ENCODE measurements around the gene NELL2.
"Not testable (repeated sequence)": the region's sequence is repeated elsewhere in the genome, so short reads cannot be mapped to it uniquely, and the experiment has no call there.

The NELL2 gene

DNA sequence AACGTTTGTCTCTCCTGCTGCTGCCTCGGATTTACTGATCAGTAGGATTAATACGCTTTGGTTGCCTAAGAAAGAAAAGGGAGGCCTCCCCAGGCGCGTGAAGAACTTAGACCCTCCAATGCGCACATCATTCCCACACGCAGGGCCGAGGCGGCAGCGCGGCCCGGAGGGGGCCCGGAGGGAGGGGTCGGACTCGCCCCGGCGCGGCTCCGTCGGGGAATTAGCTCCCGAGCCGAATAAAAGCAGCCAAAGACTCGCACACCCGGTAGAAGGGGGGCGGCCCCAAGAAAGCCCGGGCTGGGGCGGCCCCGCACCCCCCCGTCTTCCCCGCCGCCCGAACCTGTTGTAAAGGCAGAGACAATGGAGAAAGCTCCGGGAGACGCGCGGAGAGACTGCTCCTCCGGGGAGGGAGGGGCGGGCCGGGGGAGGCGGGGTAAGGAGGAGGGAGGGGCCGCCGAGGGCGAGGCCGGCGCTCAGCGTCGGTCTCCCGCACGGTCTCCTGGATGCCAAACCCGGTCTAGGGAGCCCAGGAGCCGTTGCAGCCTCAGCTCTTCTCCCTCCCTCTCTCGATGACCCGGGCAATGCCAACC is at the start of gene NELL2:
NELL2 (minus strand) TSS at position 362 of the 590 bp plus-strand sequence. CDS start 446 bp downstream, outside the sequence.
- FAIRE-seq, result no peak

DNA sequence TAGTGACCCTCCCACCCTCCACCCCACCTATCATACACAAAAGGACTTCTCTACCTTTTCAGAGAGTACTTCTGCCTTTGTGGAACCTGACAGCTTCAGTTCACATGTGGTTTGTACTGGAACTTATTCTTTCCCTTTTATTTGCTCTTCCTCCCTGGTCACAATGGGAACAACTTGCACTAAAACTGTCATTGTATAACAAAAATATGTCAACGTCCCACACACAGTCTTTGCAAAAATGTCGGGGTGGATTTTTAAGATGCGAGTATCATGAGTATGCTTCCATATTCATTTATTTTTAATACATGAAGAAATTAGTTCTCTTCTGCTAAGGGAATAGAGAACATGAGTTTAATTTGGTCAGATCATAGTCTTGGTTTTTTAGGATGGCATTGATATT is 45.6 kb upstream of the NELL2 start:
- FAIRE-seq, result no peak

DNA sequence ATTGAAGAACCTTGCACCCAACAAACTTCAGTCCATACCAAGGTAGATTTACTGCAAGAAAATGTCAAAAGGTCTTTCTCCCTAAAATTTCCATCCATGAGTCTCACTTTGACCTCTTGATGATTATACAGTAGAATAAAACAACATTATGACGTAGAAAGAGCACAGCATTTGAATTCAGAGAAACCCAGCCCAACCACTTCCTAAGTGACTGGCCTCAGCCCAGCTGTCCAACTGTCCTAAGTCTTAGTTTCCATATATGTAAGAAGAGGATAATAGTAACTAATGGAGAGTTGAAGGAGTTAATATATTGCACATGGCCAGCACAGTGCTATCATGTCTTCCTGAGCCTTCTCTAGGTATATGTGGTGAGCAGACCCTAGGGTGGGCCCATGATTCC is 41.0 kb upstream of the NELL2 start:
- FAIRE-seq, result no peak

DNA sequence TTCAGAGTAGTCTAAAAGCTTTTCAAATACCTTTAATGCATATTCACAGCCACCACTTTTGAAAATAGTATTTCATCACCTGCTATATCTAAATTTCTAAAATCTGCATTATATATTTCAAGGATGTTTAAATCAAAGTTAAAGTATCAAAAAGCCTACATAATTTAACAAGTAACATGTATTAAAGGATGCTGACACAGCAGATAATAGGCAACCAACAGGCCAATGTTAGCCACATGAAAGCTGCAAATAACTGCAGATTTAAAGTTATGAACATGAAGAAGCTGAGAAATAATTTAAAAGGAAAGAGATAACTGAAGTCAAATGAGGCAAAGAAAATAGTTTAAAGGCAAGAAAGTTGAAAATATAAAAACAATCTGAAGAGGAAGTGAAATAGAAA is 39.8 kb upstream of the NELL2 start:
- no peak for FAIRE-seq

DNA sequence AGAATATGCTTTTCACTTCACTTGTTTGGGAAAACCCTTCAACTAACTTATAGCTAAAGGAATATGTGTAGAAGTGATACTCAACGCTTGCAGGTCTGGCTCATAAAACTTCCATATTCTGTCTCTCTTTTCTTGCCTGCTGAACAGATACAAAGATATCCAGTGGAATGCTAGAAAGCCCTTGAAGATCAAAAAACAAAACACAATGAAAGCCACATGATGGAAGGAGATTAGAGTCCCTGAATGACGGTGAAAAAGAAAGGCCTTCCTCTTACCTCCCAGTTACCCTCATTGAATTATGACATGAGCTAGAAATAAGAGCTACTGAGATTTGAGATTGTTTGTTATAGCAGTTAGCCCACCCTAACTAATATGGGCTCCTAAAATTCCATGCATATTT is 28.2 kb upstream of the NELL2 start:
- FAIRE-seq, result no peak

DNA sequence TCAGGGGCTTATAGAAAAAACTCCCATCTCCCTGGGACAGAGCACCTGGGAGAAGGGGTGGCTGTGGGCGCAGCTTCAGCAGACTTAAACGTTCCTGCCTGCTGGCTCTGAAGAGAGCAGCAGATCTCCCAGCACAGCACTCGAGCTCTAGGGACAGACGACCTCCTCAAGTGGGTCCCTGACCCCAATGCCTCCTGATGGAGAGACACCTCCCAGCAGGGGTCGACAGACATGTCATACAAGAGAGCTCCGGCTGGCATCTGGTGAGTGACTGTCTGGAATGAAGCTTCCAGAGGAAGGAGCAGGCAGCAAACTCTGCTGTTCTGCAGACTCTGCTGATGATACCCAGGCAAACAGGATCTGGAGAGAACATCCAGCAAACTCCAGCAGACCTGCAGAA is 22.0 kb upstream of the NELL2 start:
- not testable (repeated sequence) for FAIRE-seq

DNA sequence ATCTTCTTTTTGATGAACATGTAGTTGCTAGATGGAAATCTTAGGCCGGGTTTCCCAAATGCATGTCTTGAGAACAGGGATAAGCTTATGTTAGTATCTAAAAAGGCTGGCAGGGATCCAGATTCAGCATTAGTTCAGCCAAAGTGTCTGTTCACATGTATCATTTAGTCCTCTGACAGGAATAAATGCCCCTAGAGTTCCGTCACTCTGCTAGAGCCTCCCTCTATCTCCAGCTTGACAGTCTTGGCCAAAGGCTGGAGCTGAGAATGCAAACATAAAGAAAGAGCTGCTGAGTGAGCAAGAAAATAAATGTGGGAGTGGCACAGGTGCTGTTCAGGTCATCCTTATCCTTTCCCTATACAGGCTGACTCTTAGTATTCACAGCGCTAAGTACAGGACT is 13.8 kb upstream of the NELL2 start:
- no peak for FAIRE-seq

DNA sequence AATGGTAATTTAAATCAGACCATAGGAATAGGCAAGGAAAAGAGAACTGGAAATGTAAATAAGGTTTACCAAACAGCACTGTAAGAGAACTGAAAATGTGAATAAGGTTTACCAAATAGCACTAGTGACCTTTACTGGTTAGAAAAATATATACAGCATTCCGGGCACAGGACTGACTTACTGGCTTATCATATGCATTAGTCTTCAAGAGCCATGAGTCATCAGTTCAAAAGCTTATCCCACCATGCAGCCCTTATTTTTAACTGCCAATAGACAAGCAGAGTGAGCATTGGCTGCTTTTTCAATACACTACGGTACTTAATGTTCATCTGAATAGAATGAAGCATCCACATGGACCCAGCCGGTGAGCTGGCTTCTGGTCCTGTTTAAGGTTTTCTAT is 13.0 kb upstream of the NELL2 start:
- no peak for FAIRE-seq

DNA sequence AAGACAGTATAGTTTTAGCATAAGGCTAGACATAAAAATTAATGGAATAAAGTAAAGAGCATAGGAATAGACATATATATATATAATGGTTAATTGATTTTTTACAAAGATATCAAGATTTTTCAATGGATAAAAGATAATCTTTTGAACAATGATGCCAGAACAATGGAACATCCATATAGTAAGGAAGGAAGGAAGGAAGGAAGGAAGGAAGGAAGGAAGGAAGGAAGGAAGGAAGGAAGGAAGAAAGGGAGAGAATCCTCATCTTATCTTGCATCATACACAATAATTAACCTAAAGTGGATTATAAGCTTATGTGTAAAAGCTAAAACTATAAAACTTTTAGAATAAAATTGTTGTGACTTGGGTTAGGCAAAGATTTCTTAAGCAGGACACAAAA is 9.8 kb upstream of the NELL2 start:
- FAIRE-seq, result no peak

DNA sequence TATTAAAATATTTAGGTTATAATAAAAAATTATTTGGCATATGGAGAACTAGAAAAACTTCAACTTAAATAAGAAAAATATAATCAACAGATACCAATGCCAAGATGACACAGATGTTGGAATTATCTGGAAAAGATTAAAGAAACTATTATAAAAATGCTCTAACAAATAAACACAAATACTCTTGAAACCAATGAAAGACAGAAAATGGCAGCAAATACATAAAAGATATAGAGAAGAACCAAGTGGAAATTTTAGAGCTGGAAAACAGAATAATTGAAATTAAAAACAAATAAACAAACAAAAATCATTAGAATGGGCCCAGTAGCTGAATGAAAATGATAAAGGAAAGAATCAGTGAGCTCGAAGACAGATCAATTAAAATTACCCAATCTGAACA is 5.1 kb upstream of the NELL2 start:
- FAIRE-seq, result no peak

DNA sequence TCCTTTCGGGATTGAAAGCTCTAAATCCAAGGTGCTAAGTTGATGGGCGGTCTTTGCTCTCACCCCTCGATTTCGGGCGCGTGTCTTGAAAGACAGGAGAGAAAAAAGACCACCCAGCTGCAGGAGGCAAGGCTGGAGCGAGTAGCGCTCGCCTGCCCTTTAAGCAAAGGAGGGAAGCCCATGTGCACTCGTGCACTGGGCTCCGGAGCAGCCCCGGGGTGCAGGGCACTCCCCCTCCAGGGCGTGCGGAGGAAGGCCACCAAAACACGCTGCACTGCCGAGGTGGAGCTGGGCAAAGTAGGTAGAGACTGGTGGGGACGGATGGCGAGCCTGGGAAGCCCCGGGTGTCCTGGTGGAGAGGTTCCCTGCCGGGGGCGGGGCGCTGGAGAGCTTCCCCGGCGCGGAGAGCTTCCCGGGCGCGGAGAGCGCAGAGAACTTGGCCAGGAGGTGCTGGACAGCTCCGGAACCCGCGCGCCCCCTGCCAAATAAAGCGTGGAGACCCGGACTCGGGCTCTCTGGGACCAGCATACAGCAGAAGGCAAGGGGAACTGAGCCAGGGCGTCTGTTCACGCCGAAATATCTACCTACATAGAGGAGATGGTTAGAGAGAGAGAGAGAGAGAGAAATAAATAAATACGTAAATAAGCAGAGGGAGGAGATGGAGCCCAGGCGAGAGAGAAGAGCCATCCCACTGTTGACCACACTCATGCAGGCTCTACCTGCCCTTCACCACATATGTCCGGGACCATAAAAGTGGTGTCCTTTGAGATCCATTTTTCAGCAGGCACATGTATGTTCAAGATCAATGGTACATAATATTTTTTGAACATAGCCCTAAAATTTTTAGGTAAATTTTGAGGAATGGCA is 662 bp upstream of the NELL2 start:
- no peak for FAIRE-seq

DNA sequence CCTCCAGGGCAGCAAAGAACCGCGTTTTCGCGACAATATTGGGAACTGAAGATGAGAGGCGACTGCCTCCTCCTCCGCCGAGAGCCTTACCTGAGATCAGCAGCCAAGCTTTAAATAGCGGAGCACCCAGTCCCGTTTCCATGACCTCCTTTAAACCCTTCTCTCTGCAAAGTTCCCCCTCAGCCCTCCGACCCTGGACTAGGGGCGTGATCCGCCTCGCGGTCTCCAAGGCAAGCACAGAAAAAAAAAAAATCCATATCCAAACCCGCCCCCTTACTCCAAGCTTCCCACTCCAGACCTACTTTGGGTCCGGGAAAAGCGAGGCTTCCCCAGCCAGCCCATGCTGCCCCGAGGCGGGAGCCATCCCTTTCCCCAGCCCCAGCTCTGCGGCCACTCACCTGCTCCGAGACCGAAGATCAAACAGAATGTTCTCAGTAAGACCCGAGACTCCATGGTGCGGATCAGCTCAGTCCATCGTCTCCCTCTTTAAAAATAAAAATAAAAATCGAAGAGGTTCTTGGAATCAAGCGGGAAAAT is 630 bp downstream of the NELL2 start:
- FAIRE-seq, result no peak

DNA sequence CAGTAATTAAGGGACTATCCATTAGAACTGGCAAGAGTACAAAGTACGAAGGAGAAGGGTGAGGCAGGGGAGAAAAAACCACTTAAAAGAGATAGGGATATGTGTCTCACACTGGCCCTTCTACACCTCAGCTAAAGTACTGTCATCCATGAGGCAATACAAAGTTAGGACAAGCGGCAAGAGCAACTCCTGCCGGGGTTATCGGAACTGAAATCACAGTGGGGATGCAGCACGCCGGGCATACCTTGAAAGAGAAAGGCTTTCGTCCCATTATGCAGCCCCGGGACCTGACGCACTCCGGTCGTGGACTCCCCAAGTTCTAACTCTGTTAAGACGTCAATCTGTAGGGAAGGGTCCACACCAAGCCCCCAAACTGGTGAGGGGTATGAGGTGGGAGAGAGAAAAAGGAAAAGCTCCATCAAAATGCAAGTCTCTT is 1.1 kb downstream of the NELL2 start:
- no peak for FAIRE-seq

DNA sequence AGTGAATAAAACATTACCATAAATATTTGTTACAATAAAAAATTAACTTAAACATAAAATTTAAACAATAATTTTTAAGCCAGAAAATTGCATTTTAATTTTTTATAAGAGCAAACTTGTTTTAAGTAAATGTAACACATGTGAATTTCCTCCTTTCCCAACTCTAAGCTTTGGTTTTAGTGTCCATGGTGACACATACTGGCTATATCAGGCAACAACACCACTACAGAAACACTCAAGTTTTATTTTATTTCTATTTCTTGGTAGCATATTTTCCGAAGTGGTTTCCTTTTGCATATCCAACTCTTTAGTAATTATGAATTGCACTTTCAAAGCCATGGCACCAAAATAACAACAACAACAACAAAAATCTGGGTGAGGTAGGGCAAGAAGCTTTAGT is 2.2 kb downstream of the NELL2 start:
- FAIRE-seq, result peak; percentile 36

DNA sequence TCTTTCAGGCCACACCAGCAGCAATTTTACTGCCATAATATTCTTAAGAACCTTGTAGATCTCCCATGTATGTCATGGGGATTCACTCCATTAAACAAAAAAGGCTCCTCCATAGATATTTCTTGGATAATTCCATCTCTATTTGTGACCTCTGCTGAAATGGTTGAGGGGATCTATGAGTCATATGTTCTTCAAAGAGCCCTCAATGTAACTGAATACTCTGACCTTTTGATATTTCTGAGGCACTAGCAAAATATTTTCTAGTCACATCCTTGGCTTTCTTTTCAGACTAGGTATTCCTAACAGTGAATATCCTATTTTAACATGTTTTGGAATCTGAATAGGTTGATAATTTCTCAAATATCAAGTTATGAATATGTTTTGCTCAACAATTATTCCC is 6.6 kb downstream of the NELL2 start:
- no peak for FAIRE-seq

DNA sequence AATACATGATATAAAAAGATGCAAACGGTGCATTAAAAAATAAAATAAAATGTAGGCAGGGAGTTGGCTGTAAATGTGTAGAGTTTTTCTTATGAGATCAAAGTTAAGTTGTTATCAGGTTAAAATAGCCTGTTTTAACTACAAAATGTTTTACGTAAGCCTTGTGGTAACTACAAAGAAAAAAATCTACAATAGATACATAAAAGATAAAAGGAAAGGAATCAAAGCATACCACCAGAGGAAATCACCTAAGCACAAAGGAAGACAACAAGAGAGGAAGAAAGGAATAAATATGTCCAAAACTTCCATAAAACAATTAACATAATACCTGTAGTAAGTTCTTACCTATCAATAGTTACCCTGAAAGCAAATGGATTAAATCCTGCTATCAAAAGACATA is 12.2 kb downstream of the NELL2 start:
- FAIRE-seq, result no peak

DNA sequence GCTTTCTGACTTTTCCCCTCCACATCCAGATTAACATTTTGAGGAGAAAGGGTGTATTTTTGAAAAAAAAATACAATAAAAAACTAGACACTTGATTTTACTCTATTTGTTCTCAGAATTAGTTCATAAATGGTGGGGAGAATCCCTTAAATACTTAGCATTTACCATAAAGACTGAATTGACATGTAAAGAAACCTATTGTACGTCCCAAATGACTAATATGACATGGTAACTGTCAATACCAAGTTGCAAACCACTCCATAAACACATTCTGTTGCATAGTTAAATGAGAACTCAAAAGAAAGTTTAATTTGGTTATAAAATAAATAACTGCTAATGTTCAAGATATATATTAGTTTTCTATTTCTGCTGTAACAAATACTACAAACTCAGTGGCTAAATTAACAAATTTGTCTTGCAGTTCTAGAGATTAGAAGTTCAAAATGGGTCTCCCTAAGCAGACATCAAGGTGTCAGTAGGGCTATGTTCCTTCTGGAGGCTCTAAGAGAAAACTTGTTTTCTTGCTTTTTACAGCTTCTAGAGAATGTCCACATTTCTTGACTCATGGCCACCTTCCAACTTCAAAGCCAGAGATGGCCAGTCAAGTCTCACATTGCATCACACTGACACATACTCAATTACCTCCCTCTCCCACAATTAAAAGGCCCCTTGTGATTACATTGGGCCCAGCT is 16.0 kb downstream of the NELL2 start:
- FAIRE-seq, result no peak

DNA sequence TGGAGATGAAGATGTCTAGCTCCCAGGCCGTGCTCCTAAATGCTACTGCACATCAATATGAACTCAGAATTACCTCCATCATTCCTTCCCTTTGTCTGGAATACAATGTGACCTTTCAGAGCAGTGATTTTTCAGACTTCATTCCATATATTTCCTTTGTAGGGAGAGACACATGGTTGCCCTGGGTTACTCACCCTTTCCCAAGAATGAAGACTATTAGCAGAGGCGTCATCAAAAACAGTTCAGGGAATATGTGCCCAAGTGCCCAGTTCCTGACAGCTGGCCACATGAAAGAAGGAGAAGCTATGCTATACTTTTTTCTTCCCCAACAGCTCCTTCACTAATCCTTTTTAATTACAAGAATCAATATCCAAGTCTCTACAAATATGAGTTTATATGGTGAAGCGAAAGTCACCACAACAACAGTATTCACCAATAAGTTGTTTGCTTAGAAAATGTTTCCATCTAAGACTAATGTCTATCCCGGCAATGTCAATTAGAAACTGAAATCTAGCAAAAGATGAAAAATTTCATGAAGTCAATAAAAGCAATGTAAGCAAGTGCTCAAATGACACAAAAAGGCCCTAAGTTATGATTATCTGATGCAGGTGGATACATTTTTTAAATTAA is 17.8 kb downstream of the NELL2 start:
- no peak for FAIRE-seq

DNA sequence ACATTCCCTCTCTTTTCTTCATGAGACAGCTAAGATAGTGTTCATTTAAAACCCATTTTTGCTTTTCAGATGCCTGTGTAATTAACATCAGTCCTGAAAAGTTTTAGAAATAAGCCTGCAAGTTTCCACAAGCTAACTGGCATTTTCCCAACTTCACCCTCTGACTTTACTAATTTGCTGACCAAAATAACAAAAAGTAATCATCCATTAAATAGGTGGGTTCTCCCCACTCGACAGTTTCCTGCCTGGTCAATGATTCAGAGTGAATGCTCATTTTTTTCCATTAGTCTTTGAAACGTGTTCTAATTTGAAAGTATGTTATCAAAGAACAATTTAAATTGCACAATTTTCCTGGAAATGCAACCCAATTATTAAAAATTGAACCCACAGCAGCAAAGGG is 23.6 kb downstream of the NELL2 start:
- FAIRE-seq, result no peak

DNA sequence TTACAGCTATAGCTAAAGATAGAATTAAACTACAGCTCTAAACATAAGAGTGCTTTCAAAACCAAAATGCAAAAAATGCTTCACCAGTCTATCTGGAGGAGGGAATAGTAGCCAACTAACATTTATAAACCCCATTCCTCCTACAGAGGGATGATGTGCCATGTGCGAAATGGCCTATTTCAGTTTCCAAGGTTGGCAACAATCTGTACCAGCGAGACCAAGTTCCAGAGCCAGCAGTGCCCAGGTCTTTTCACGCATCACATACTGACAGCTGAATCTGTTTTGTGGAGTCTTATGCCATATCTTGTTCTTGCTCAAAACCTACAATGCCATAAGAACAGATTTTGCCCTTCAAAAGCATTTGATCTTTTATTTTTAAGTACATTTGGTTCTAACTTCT is 24.5 kb downstream of the NELL2 start:
- FAIRE-seq, result no peak

DNA sequence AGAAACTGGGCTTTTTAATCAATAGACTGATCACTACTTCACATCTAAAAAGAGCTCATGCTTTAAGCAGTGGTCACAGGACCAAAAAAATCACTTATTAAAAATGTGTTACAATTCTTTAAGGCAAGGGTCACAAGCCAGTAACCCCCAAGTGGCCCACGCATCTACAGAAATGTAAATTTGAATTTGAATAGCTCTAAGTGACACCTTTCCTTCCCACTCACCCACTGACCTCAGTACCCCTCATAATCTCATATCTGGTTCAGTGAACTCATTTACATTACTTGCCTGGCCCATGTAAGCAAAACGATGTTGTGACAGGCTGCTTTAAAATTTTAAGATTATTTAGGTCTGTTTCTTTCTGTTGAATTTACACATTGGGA is 27.4 kb downstream of the NELL2 start:
- no peak for FAIRE-seq

DNA sequence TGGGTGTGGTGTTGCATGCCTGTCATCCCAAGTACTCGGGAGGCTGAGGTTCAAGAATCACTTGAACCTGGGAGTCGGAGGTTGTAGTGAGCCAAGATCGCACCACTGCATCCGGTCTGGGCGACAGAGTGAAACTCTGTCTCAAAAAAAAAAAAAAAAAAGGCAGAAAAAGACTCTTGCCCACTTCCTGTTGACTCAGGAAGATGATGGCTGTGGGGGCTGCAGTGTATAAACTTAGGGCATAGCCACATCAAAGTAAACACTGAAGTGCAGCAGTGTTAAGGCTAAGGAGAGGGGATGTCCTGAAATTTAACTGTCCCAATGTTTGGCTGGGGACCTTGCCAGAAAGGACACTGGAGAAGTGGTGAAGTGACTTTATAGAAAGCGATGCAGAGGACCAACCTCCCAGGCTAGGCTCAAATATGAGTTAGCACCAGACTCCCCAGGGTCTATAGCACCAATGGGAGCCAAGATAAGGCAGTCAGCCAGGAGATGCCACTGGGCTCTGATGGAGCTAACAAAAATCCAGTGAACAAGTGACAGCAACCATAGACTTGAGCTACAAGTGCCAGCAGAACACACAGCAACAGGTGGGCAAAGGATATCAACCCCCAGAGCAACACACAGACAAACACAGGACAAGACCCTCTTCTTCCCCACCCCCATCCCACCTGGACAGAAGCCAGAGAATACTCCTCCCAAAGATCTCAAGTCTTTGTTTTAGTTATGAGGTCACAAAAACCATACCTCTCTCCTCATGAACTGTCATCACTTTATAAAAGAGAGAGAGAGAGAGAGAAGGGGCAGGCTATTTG is 28.0 kb downstream of the NELL2 start:
- no peak for FAIRE-seq

All from colon (tissue), 2 donors.